Trophoblast cell (in vitro differentiated cells and primary cell): ENCODE measurements around the gene ART5.
"Not testable (repeated sequence)": the region's sequence is repeated elsewhere in the genome, so short reads cannot be mapped to it uniquely, and the experiment has no call there.

Experiments used
- DNase-seq, 2 donors: peaks; one replicate each; pipeline ENCODE4 v3.0.0-alpha.2; 2016
- H2AFZ ChIP-seq: 2 replicates; pipeline ENCODE4 v1.6.1; 2013; ENCODE audit warnings: low read length, moderate library complexity, mild to moderate bottlenecking; ENCODE audit not compliant: insufficient read depth, poor library complexity
- H2AK5ac ChIP-seq: 2 replicates; pipeline ENCODE4 v1.6.1; 2013; ENCODE audit warnings: mild to moderate bottlenecking, low read length
- H2BK120ac ChIP-seq: 2 replicates; pipeline ENCODE4 v1.6.1; 2013; ENCODE audit warnings: low read length, mild to moderate bottlenecking, moderate library complexity; ENCODE audit not compliant: insufficient read depth, poor library complexity
- H2BK12ac ChIP-seq: 2 replicates; pipeline ENCODE4 v1.6.1; 2013; ENCODE audit warnings: mild to moderate bottlenecking, low read length, moderate library complexity
- H2BK5ac ChIP-seq: 2 replicates; pipeline ENCODE4 v1.6.1; 2013; ENCODE audit warnings: low read length, low read depth, moderate library complexity, mild to moderate bottlenecking; ENCODE audit not compliant: poor library complexity
- H3K14ac ChIP-seq: 2 replicates; pipeline ENCODE4 v1.6.1; 2013; ENCODE audit warnings: mild to moderate bottlenecking, low read length
- H3K18ac ChIP-seq: 2 replicates; pipeline ENCODE4 v1.6.1; 2013; ENCODE audit warnings: mild to moderate bottlenecking, low read length
- H3K23ac ChIP-seq: 2 replicates; pipeline ENCODE4 v1.6.1; 2013; ENCODE audit warnings: low read length
- H3K27ac ChIP-seq: 2 replicates; pipeline ENCODE4 v1.5.1; 2013; ENCODE audit warnings: low read depth, mild to moderate bottlenecking, inconsistent platforms, low read length, moderate library complexity
- H3K27me3 ChIP-seq: 2 replicates; pipeline ENCODE4 v1.6.1; 2013; ENCODE audit warnings: inconsistent platforms, mild to moderate bottlenecking, low read length, moderate library complexity; ENCODE audit not compliant: insufficient read depth
- H3K36me3 ChIP-seq, 2 experiments: 1 replicate in 1 of 2; 2 replicates in 1 of 2; pipeline ENCODE4 v1.6.1; 2013; ENCODE audit warnings: low read length in 2 of 2, mild to moderate bottlenecking in 2 of 2, moderate library complexity in 1 of 2; ENCODE audit not compliant: insufficient read depth in 2 of 2, control insufficient read depth in 1 of 2
- H3K4ac ChIP-seq: 2 replicates; pipeline ENCODE4 v1.6.1; 2013; ENCODE audit warnings: low read depth, mild to moderate bottlenecking, low read length, moderate library complexity
- H3K4me1 ChIP-seq, 2 experiments: 1 replicate in 1 of 2; 2 replicates in 1 of 2; pipeline ENCODE4 v1.6.1; 2013; ENCODE audit warnings: low read length in 2 of 2, mild to moderate bottlenecking in 2 of 2, moderate library complexity in 1 of 2; ENCODE audit not compliant: insufficient read depth in 2 of 2, control insufficient read depth in 1 of 2
- H3K4me2 ChIP-seq: 2 replicates; pipeline ENCODE4 v1.6.1; 2013; ENCODE audit warnings: inconsistent platforms, mild to moderate bottlenecking, low read length, moderate library complexity
- H3K4me3 ChIP-seq: 2 replicates; pipeline ENCODE4 v1.5.1; 2013; ENCODE audit warnings: mild to moderate bottlenecking, low read depth, low read length, inconsistent platforms
- H3K79me1 ChIP-seq: one replicate; pipeline ENCODE4 v1.6.1; 2013; ENCODE audit warnings: low read length
- H3K79me2 ChIP-seq: 2 replicates; pipeline ENCODE4 v1.6.1; 2013; ENCODE audit warnings: low read length, mild to moderate bottlenecking; ENCODE audit not compliant: control insufficient read depth, insufficient read depth, poor library complexity
- H3K9ac ChIP-seq: 2 replicates; pipeline ENCODE4 v1.6.1; 2013; ENCODE audit warnings: mild to moderate bottlenecking, low read length
- H3K9me3 ChIP-seq: 2 replicates; pipeline ENCODE4 v1.6.1; 2013; ENCODE audit warnings: low read depth, mild to moderate bottlenecking, control low read depth, inconsistent platforms, low read length; ENCODE audit not compliant: insufficient read depth
- H4K12ac ChIP-seq: 2 replicates; pipeline ENCODE4 v1.6.1; 2013; ENCODE audit warnings: low read depth, mild to moderate bottlenecking, low read length, moderate library complexity
- H4K8ac ChIP-seq: 2 replicates; pipeline ENCODE4 v1.6.1; 2013; ENCODE audit warnings: low read depth, mild to moderate bottlenecking, low read length, moderate library complexity
- H4K91ac ChIP-seq: one replicate; pipeline ENCODE4 v1.6.1; 2013; ENCODE audit warnings: low read depth, mild to moderate bottlenecking, low read length, moderate library complexity
- WGBS: extraction: QIAGEN DNeasy Blood & Tissue Kit; methylation state at CpG from one replicate; pipeline ENCODE4 v1.1.7; 2013; ENCODE audit warnings: missing lambda C conversion rate; ENCODE audit not compliant: insufficient read length, insufficient coverage; ENCODE audit errors: extremely low coverage; 5-methylcytosine and 5-hydroxymethylcytosine counted together

ART5 gene

GRCh38 chr11:3600201-3600600 lies 41.6 kb downstream of the ART5 start:
- not testable (repeated sequence) for H3K27me3 ChIP-seq, H4K12ac ChIP-seq, H3K18ac ChIP-seq, H2AFZ ChIP-seq, H2BK5ac ChIP-seq, H3K4ac ChIP-seq, H3K4me3 ChIP-seq, H3K36me3 ChIP-seq, H3K79me1 ChIP-seq, H2BK120ac ChIP-seq, H3K4me2 ChIP-seq, H3K27ac ChIP-seq, H2AK5ac ChIP-seq, H3K79me2 ChIP-seq, H3K4me1 ChIP-seq, H4K91ac ChIP-seq, H2BK12ac ChIP-seq, H3K23ac ChIP-seq, H3K14ac ChIP-seq, H3K9me3 ChIP-seq, H4K8ac ChIP-seq, H3K9ac ChIP-seq
- WGBS: no CpG with 5 or more reads among the region's 10 CpGs
- peak; percentile 76 to 77 for DNase-seq

DNA sequence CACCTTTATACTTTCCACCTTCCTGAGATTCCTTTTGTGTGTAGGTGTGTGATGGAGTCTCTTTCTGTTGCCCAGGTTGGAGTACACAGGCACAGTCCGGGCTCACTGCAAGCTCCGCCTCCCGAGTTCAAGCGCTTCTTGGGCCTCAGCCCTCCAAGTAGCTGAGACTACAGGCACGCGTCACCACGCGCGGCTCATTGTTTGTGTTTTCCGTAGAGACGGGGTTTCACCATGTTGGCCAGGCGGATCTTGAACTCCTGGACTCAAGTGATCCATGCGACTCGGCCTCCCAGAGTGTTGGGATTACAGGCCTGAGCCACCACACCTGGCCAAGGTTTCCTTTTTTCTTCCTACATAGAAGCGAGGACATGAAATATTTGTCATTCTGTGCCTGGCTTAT lies 44.0 kb downstream of the ART5 start:
- H3K4ac ChIP-seq, H3K27me3 ChIP-seq, H4K8ac ChIP-seq, H3K9me3 ChIP-seq, H2BK12ac ChIP-seq, H2BK120ac ChIP-seq, H3K14ac ChIP-seq, H4K12ac ChIP-seq, H3K4me3 ChIP-seq, H3K9ac ChIP-seq, H3K23ac ChIP-seq, H3K79me1 ChIP-seq, H3K79me2 ChIP-seq, H3K18ac ChIP-seq, H3K4me2 ChIP-seq, H3K4me1 ChIP-seq, H2AFZ ChIP-seq, H3K27ac ChIP-seq, H2AK5ac ChIP-seq, H3K36me3 ChIP-seq, H4K91ac ChIP-seq, H2BK5ac ChIP-seq: not testable (repeated sequence)
- peak; percentile 41 to 62 for DNase-seq
- no CpG with 5 or more reads among the region's 15 CpGs for whole genome bisulfite sequencing

GRCh38 chr11:3591326-3591725 lies 50.5 kb downstream of the ART5 start:
- H3K36me3 ChIP-seq, H2BK5ac ChIP-seq, H4K8ac ChIP-seq, H4K91ac ChIP-seq, H2BK120ac ChIP-seq, H3K79me1 ChIP-seq, H2BK12ac ChIP-seq, H3K9me3 ChIP-seq, H2AFZ ChIP-seq, H2AK5ac ChIP-seq, H3K27me3 ChIP-seq, H3K4ac ChIP-seq, DNase-seq, H3K4me3 ChIP-seq, H3K4me1 ChIP-seq, H4K12ac ChIP-seq, H3K4me2 ChIP-seq, H3K79me2 ChIP-seq, H3K23ac ChIP-seq, H3K18ac ChIP-seq, H3K9ac ChIP-seq, H3K27ac ChIP-seq, H3K14ac ChIP-seq: not testable (repeated sequence)
- WGBS: no CpG with 5 or more reads among the region's 24 CpGs

DNA sequence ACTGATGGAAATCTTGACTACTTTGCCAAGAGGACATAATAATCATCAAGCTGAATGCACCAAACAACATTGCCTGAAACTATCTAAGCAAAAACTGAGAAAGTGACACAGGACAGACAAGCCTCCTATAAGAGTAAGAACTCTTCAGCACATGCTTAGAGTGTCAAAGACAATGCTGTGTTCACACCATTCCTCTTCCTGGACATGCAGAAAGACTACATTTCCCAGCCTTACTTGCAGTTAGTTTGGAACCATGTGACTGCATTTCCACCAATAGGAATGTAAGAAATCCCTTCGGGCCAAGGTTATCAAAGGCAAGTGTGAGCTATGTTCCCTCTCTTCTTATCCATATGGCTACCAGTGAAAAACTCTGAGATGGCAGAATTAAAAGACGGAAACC lies 51.6 kb downstream of the ART5 start:
- H3K14ac ChIP-seq, H3K79me2 ChIP-seq, H3K27ac ChIP-seq, H3K27me3 ChIP-seq, H3K18ac ChIP-seq, H3K4me3 ChIP-seq, H2BK5ac ChIP-seq, H3K9me3 ChIP-seq, H2AFZ ChIP-seq, H3K4me1 ChIP-seq, H3K4ac ChIP-seq, H4K8ac ChIP-seq, H2AK5ac ChIP-seq, H4K91ac ChIP-seq, H3K23ac ChIP-seq, H3K4me2 ChIP-seq, H3K36me3 ChIP-seq, H4K12ac ChIP-seq, H3K79me1 ChIP-seq, H2BK120ac ChIP-seq, H3K9ac ChIP-seq, H2BK12ac ChIP-seq: not testable (repeated sequence)
- WGBS: no CpG with 5 or more reads among the region's 2 CpGs
- peak in 1 of 2 donors; percentile 37 for DNase-seq
